GM12878 (cell line): ENCODE results near the gene CDC37. TPM values are rescaled to one million over a fixed set of nuclear protein-coding genes. Genes with fewer than 3 reads are reported as not detected.

ENCODE experiments used
- ATAC-seq: fragments of 200-7000 bp; cut with Tn5 transposase; 3 replicates; pipeline ENCODE4 v1.9.1; 2020; ENCODE audit warnings: mild to moderate bottlenecking, moderate library complexity
- BruUV-seq: library from RNA; stranded (reverse); fragments of 400-500 nt; replicated peaks from 2 replicates; lab custom pipeline; 2021; lab: Mats Ljungman, UMichigan
- CTCF ChIA-PET: fragments of 300-600 bp; sonication (Branson Sonifier 250); formaldehyde crosslinking; extraction: SDS; loops from one replicate; lab custom pipeline; 2021; ENCODE audit warnings: inconsistent platforms; lab: Yijun Ruan, JAX
- POLR2A ChIA-PET: fragments of 350-600 bp; formaldehyde crosslinking; extraction: SDS; loops from one replicate; lab custom pipeline; 2021; ENCODE audit warnings: inconsistent platforms; lab: Charles Lee
- RAD21 ChIA-PET: fragments of 300-600 bp; sonication (Branson Sonifier 250); formaldehyde crosslinking; loops from one replicate; lab custom pipeline; 2023; ENCODE audit warnings: antibody characterized with exemption; ENCODE audit not compliant: unreplicated experiment; lab: Charles Lee
- SMC1A ChIA-PET: fragments of 300-600 bp; sonication (Branson Sonifier 250); formaldehyde crosslinking; loops from one replicate; lab custom pipeline; 2023; ENCODE audit not compliant: unreplicated experiment, uncharacterized antibody; lab: Charles Lee
- DNase-seq: peaks from one replicate; pipeline ENCODE4 v3.0.0-alpha.2; 2011; ENCODE audit warnings: low read depth, low spot score
- FAIRE-seq: peaks from 3 replicates; lab custom pipeline; 2011; peaks lifted over from hg19 to GRCh38; lab: Jason Lieb, UNC
- H2AFZ ChIP-seq: 2 replicates; pipeline ENCODE4 v1.6.0; 2011; ENCODE audit warnings: low read depth, low read length, control low read depth; ENCODE audit not compliant: control insufficient read depth
- H3K27ac ChIP-seq: 2 replicates; pipeline ENCODE4 v1.5.1; 2011; ENCODE audit warnings: control low read depth; ENCODE audit not compliant: control insufficient read depth, insufficient read depth
- H3K27me3 ChIP-seq, 2 experiments: replicated peaks in 1 of 2; 2 replicates each; pipeline versions ENCODE4 v1.6.0 to v1.6.1; 2011; ENCODE audit warnings: low read length in 1 of 2; ENCODE audit not compliant: control insufficient read depth in 2 of 2, insufficient read depth in 2 of 2
- H3K36me3 ChIP-seq, 2 experiments: 2 replicates each; pipeline ENCODE4 v1.5.1; 2011; ENCODE audit warnings: low read length in 1 of 2; ENCODE audit not compliant: control insufficient read depth in 2 of 2, insufficient read depth in 2 of 2
- H3K4me1 ChIP-seq: 2 replicates; pipeline ENCODE4 v1.6.1; 2011; ENCODE audit warnings: mild to moderate bottlenecking, low read length, moderate library complexity, mixed read lengths; ENCODE audit not compliant: control insufficient read depth, insufficient read depth
- H3K4me2 ChIP-seq: 2 replicates; pipeline ENCODE4 v1.6.0; 2011; ENCODE audit warnings: control low read depth; ENCODE audit not compliant: control insufficient read depth, insufficient read depth
- H3K4me3 ChIP-seq: fragments of 200-600 bp; sonication (generic); 2 replicates; pipeline ENCODE4 v1.5.1; 2016
- H3K79me2 ChIP-seq: 2 replicates; pipeline ENCODE4 v1.6.0; 2011; ENCODE audit warnings: low read length; ENCODE audit not compliant: control insufficient read depth, insufficient read depth
- H3K9ac ChIP-seq: 2 replicates; pipeline ENCODE4 v1.8.0; 2011; ENCODE audit warnings: low read length, control low read depth, mixed read lengths; ENCODE audit not compliant: control insufficient read depth, insufficient read depth
- H3K9me3 ChIP-seq: replicated peaks from 3 replicates; pipeline ENCODE4 v1.5.1; 2011; ENCODE audit warnings: mild to moderate bottlenecking, low read length; ENCODE audit not compliant: control insufficient read depth, insufficient read depth
- H4K20me1 ChIP-seq: 2 replicates; pipeline ENCODE4 v1.6.0; 2011; ENCODE audit not compliant: control insufficient read depth, insufficient read depth
- BCL11A ChIP-seq: IDR thresholded peaks from 2 replicates; pipeline ENCODE4 v1.6.1; 2011; ENCODE audit warnings: low read depth, low read length
- RB1 ChIP-seq: fragments of 450-650 bp; formaldehyde crosslinking; IDR thresholded peaks from 2 replicates; pipeline ENCODE4 v1.6.1; 2017; ENCODE audit warnings: mild to moderate bottlenecking, borderline replicate concordance
- ZZZ3 ChIP-seq: IDR thresholded peaks from 2 replicates; pipeline ENCODE4 v1.6.1; 2011; ENCODE audit warnings: low read depth; ENCODE audit not compliant: control insufficient read depth, insufficient read length
- WGBS: methylation state at CpG from one replicate; pipeline ENCODE4 v1.1.6; 2016; ENCODE audit warnings: low lambda C conversion rate; ENCODE audit not compliant: insufficient replicate concordance, insufficient coverage; ENCODE audit errors: missing lambda C conversion rate; 5-methylcytosine and 5-hydroxymethylcytosine counted together
- in situ Hi-C: fragments of 300-500 bp; cut with MboI; formaldehyde crosslinking; loops from 9 replicates; pipeline ENCODE4 v1.14.3; 2018; ENCODE audit warnings: mixed read lengths
- intact Hi-C: fragments of 100-400 bp; cut with micrococcal nuclease; formaldehyde crosslinking; loops from one replicate; pipeline ENCODE4 v1.14.2; 2022; ENCODE audit not compliant: unreplicated experiment
- polyA plus RNA-seq, 11 experiments: library from polyadenylated mRNA; depleted of rRNA in 4 of 11; unstranded in 6 of 11; stranded (reverse) in 5 of 11; fragments of >200 nt; fragmentation: Nextera tagmentation in 4 of 11; fragmentation: Illumina TruSeq in 1 of 11; extraction: Ambion mirVana in 4 of 11; extraction: Trizol in 1 of 11; gene quantifications; 1 replicate in 1 of 11; 2 replicates in 10 of 11; pipeline versions ENCODE4 v1.2.1 to v1.2.3, GENCODE V29; 2011 to 2016; ENCODE audit warnings: inconsistent platforms in 2 of 11, missing spikeins in 2 of 11, low read depth in 1 of 11
- total RNA-seq, 4 experiments: library from RNA; depleted of rRNA in 3 of 4; stranded (reverse); fragments of >200 nt in 3 of 4; fragmentation: Illumina TruSeq in 1 of 4; extraction: Trizol in 1 of 4; gene quantifications; 2 replicates each; pipeline versions ENCODE4 v1.2.1 to v1.2.3, GENCODE V29; 2013 to 2021
- TF ChIP-seq, protein P1 (sequence below): IDR thresholded peaks from 2 replicates; pipeline ENCODE4 v1.6.1; 2011; ENCODE audit warnings: borderline replicate concordance, low read depth, mild to moderate bottlenecking, moderate library complexity, low read length; ENCODE audit not compliant: insufficient read depth, poor library complexity, severe bottlenecking
- TF ChIP-seq, protein P2 (sequence below): fragments of 450-650 bp; IDR thresholded peaks from 2 replicates; pipeline ENCODE4 v1.6.1; 2018; ENCODE audit warnings: mild to moderate bottlenecking, low read depth, moderate library complexity; ENCODE audit not compliant: partially characterized antibody

The CDC37 gene
- total and polyA plus RNA-seq, 10 of the 15 experiments (the other 5 are each of a cell fraction or from before 2014, with no cell fraction given): 4.7 to 265 (median 176) TPM

DNA sequence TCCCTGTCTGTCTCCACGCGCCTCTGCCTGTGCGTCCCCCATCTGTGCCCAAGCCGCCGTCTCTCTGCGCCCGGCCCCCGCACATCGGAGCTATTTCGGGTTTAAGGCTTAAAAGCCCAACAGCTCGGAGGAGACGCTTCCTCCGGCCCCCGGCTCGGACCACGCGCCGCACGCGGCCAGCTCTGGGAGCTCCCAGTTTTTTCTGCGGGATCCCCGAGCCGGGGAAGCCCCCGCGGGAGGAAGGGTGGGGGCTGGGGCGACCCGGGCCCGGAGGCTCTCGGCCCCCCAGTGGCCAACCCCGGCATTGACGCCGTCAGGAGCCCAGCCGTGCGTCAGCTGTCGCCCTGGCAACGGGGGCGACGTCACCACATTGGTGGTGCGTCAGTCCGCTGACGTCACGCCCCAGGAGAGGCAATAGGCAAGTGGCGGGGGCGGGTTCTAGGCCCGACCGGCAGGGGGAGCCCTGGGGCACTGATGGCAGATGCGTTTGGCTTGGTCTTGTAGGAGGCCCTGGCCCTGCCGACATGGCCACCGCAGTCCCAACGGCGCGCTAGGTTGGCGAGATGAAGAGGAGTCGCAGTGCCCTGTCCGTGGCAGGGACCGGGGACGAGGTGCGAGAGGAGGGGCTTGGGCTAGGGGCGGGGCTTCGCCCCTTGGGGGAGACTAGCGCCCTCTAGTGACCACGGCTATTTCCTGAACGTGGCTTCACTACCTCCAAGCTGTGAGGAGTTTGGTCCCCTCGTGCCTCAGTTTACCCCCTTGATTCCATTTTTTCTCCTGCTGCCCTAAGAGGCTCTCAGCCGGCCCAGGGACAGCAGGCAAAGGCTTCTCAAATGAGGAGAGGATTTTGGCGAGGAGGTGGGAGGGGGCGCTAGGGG is 13.3 kb upstream of the CDC37 start (continued):
- TF ChIP-seq, protein P1, sequence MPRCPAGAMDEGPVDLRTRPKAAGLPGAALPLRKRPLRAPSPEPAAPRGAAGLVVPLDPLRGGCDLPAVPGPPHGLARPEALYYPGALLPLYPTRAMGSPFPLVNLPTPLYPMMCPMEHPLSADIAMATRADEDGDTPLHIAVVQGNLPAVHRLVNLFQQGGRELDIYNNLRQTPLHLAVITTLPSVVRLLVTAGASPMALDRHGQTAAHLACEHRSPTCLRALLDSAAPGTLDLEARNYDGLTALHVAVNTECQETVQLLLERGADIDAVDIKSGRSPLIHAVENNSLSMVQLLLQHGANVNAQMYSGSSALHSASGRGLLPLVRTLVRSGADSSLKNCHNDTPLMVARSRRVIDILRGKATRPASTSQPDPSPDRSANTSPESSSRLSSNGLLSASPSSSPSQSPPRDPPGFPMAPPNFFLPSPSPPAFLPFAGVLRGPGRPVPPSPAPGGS: peak; percentile 84
- TF ChIP-seq, protein P2, sequence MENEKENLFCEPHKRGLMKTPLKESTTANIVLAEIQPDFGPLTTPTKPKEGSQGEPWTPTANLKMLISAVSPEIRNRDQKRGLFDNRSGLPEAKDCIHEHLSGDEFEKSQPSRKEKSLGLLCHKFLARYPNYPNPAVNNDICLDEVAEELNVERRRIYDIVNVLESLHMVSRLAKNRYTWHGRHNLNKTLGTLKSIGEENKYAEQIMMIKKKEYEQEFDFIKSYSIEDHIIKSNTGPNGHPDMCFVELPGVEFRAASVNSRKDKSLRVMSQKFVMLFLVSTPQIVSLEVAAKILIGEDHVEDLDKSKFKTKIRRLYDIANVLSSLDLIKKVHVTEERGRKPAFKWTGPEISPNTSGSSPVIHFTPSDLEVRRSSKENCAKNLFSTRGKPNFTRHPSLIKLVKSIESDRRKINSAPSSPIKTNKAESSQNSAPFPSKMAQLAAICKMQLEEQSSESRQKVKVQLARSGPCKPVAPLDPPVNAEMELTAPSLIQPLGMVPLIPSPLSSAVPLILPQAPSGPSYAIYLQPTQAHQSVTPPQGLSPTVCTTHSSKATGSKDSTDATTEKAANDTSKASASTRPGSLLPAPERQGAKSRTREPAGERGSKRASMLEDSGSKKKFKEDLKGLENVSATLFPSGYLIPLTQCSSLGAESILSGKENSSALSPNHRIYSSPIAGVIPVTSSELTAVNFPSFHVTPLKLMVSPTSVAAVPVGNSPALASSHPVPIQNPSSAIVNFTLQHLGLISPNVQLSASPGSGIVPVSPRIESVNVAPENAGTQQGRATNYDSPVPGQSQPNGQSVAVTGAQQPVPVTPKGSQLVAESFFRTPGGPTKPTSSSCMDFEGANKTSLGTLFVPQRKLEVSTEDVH: no peak

DNA sequence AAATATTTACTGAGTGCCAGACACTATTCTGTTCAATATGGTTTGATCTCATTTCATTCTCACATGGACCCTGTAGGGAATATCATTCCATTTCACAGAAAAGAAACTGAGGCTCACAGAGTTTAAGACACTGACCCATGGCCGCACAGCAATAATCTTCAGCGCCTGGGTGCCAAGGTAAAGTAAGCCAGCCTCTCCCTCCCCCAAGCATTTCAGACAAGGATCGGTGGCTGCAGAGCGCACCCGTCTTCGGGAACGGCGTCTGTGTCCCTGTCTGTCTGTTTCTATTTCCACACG is 12.7 kb upstream of the CDC37 start:
- 2% methylated on average over 9 of the region's 9 CpGs for WGBS
- in situ Hi-C loops: no loop called here

More for the DNA sequence above, 12.7 kb upstream of the CDC37 start:
- no peak for FAIRE-seq
- Histone ChIP-seq H4K20me1 (no peaks in the 10 kb centered on the region), H3K27ac (peak overlapping the region; percentile 72), H3K36me3 (no peaks in the 10 kb centered on the region), H3K79me2 (no peaks in the 10 kb centered on the region), H3K9me3 (peaks cover 2% of the 10 kb centered on the region; the same call in 2 of the 3 replicates), H3K4me2 (peak overlapping the region; percentile 71), H3K9ac (peak overlapping the region; percentile 46), H3K4me1 (peaks cover 51% of the 10 kb centered on the region), H2AFZ (peak overlapping the region; percentile 70), H3K4me3 (peak overlapping the region; percentile 71), H3K27me3 (peaks cover 0 to 14% of the 10 kb centered on the region in 2 experiments; a peak in 3 of 4 replicates)
- ChIA-PET RAD21 (interaction anchor here (0.7 to 10.2 kb wide), 9 partner anchors 9 to 157 kb away, joined by 3 to 209 read pairs (median 5); partner anchors contain the start of genes CDC37 and ICAM1), POLR2A (interaction anchor here (0.6 to 7.8 kb wide), 11 partner anchors 9 to 179 kb away, joined by 3 to 122 read pairs (median 5); partner anchors contain the start of genes CDC37, ICAM1 and TYK2), CTCF (interaction anchor here (0.6 to 28.5 kb wide), 15 partner anchors 6 to 283 kb away, joined by 3 to 1053 read pairs (median 3); partner anchors contain the start of genes CDC37, CDKN2D, ICAM1 and KRI1), SMC1A (interaction anchor here (1.1 to 16.0 kb wide), 7 partner anchors 10 to 152 kb away, joined by 3 to 364 read pairs (median 4); partner anchors contain the start of genes CDC37, CDKN2D, ICAM1 and PDE4A)
- intact Hi-C loops: loop anchor here (10.0 kb wide), 1 partner anchor 239 kb away; the partner anchor contains the start of gene ILF3
- DNase-seq: no peak
- ATAC-seq: no peak
- TF ChIP-seq RB1 (no peak), ZZZ3 (no peak), BCL11A (no peak)
- BruUV-seq: no TSS peak
